Chondrocyte (in vitro differentiated cells): ENCODE results near the gene MLXIP. TPM values are rescaled to one million over a fixed set of nuclear protein-coding genes. Genes with fewer than 3 reads are reported as not detected.

Experiments
- DNase-seq: peaks from one replicate; pipeline ENCODE4 v3.0.0; 2021; ENCODE audit warnings: mixed read lengths, low spot score
- H3K27ac Mint-ChIP-seq: one replicate; pipeline ENCODE4 v1.8.0; 2021; ENCODE audit warnings: mild to moderate bottlenecking, moderate library complexity, mixed read lengths; ENCODE audit not compliant: unreplicated experiment
- H3K27me3 Mint-ChIP-seq: 2 replicates; pipeline ENCODE4 v1.8.0; 2021; ENCODE audit warnings: low read depth, mixed read lengths
- H3K36me3 Mint-ChIP-seq: 2 replicates; pipeline ENCODE4 v1.8.0; 2021; ENCODE audit warnings: low read depth, mixed read lengths
- H3K4me1 Mint-ChIP-seq: 2 replicates; pipeline ENCODE4 v1.8.0; 2021; ENCODE audit warnings: low read depth, mild to moderate bottlenecking, mixed read lengths
- H3K4me3 Mint-ChIP-seq: one replicate; pipeline ENCODE4 v1.8.0; 2021; ENCODE audit warnings: mild to moderate bottlenecking, moderate library complexity, mixed read lengths; ENCODE audit not compliant: unreplicated experiment
- H3K9me3 Mint-ChIP-seq: 2 replicates; pipeline ENCODE4 v1.8.0; 2021; ENCODE audit warnings: low read depth, mixed read lengths
- CTCF ChIP-seq: fragments of 200-600 bp; sonication (generic); IDR thresholded peaks from 2 replicates; pipeline ENCODE4 v1.5.0; 2021; ENCODE audit warnings: antibody characterized with exemption, mild to moderate bottlenecking, moderate library complexity
- total RNA-seq: library from RNA; stranded (reverse); gene quantifications from 3 replicates; pipeline ENCODE4 v1.2.1, GENCODE V29; 2021

Gene MLXIP
- total RNA-seq, 1 donor from 2014 or later, result 61.7 TPM

DNA sequence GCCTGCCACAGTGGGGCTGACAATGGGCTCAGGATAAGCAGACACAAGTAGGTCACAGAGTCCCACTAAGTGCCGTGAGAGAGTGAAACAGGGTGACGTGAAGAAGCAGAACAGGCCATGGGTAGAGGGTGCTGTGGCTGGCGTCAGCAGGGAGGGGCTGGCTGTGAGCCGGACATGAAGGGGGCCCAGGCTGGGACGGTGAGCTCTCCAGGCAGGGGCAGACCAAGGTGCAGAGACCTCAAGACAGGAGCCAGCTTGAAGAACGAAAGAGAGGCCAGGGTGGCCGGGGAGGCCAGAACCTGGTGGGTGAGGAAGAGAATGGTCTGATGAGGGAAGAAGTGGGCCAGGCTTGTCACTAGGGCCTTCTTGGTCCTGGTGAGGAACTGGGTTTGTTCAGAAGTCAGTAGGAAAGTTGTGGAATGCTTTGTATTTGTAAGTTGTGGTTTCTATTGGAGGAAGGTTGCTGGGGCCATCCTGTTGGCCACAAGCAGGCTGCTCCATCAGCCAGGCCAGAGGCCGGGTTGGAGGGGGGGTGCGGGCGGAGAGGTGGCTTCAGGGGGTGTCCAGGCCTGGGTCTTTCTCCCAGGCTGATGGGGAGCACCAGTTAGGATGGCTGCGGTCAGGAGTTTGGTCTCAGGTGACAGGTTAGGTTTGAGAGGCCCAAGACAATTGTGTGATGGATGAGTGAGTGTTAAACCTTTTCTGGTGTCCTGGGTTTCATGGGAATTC is 21.4 kb upstream of the MLXIP start:
- no peak for TF ChIP-seq CTCF
- Mint-ChIP-seq H3K9me3 (no peaks in the 10 kb centered on the region), H3K27me3 (no peaks in the 10 kb centered on the region), H3K27ac (no peak overlapping the region), H3K36me3 (peaks cover 11% of the 10 kb centered on the region), H3K4me3 (no peak overlapping the region), H3K4me1 (peaks cover 12% of the 10 kb centered on the region)
- no peak for DNase-seq

DNA sequence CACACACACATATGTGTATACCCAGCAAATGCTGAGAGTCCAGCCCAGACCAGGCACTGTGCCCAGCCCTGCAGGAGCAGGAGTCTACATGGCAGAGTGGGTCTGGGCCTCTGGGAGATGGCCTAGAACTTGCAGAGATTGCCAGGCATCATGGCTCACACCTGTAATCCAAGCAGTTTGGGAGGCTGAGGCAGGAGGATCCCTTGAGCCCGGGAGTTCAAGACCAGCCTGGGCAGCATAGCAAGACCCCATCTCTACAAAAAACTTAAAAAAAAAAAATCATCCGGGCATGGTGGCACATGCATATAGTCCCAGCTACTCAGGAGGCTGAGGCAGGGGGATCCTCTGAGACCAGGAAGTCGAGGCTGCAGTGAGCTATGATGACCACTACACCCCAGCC is 20.8 kb upstream of the MLXIP start:
- peaks cover 11% of the 10 kb centered on the region for H3K36me3 Mint-ChIP-seq
- no peaks in the 10 kb centered on the region for H3K9me3 Mint-ChIP-seq

DNA sequence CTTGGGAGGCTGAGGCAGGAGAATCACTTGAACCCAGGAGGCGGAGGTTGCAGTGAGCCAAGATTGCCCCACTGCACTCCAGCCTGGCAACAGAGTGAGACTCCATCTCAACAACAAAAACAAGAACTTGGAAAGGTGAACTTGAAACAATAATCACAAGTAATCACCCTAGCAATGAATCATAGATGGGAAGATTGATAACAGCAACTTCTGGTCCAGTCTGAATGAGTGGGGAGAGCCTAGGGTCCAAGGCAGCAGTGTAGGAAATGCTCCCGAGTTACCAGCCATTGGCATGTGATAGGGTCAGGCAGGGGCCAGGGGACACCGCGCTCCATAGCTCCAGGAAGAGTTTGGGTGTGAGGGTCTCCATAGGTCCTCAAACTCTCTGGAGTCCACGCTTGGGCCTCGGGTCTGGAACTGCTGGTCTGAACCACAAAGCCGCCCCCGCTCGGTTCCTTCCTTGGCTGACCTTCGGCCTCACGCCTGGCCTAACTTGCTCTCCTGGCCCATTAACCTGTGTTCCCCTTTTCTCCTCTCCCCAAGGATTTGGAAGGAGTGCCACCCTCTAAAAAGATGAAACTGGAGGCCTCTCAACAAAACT is 19.9 kb upstream of the MLXIP start:
- no peak overlapping the region for H3K27ac Mint-ChIP-seq

More for the DNA sequence above, 20.8 kb upstream of the MLXIP start:
- TF ChIP-seq CTCF, result no peak
- no peak overlapping the region for H3K27ac Mint-ChIP-seq
- H3K4me1 Mint-ChIP-seq, result peaks cover 15% of the 10 kb centered on the region
- no peaks in the 10 kb centered on the region for H3K27me3 Mint-ChIP-seq
- no peak for DNase-seq
- H3K4me3 Mint-ChIP-seq, result no peak overlapping the region

DNA sequence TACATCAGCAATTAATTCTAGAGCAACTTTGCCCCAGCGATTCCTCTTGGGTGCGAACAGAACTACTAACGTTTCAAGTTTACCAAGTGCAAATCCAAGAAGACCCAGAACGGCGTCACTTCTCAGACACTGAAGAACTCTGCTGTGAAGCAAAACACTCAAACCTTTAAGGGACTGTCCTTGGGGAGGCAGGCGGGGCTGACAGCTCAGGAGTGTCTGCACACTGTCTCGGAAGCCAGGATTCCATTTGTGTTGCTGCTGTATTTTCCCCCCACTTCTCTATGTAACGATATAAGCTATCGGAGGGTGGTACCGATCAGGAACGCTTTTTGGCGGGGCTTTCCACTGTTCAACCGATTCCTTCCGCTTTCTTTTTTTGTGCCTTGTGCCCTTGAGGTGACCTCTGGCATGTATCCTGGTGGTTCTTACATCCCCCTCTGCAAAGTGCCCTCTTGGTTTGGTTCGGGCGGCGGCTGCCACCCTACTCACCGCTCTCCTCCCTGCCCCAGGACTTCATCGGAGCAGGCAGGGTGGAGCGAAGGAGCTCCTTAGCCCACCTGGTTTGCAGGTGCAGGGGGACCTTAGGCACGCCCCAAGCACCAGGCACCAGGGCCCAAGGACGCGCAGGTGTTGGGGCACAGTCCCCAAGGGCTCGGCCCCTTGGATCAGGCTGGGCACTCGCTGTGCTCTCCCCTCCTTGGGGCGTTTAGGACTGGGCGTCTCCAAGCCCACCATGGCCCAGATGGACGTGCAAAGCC is 19.2 kb upstream of the MLXIP start:
- H3K27me3 Mint-ChIP-seq, result no peaks in the 10 kb centered on the region
- no peaks in the 10 kb centered on the region for H3K9me3 Mint-ChIP-seq
- no peak for DNase-seq
- H3K4me1 Mint-ChIP-seq, result peaks cover 28% of the 10 kb centered on the region
- no peak overlapping the region for H3K27ac Mint-ChIP-seq
- TF ChIP-seq CTCF, result no peak
- no peak overlapping the region for H3K4me3 Mint-ChIP-seq
- peaks cover 11% of the 10 kb centered on the region for H3K36me3 Mint-ChIP-seq

More for the DNA sequence above, 19.9 kb upstream of the MLXIP start:
- no peaks in the 10 kb centered on the region for H3K27me3 Mint-ChIP-seq
- TF ChIP-seq CTCF, result no peak
- no peak overlapping the region for H3K4me3 Mint-ChIP-seq
- H3K4me1 Mint-ChIP-seq, result peaks cover 24% of the 10 kb centered on the region
- no peak for DNase-seq
- peaks cover 11% of the 10 kb centered on the region for H3K36me3 Mint-ChIP-seq
- H3K9me3 Mint-ChIP-seq, result no peaks in the 10 kb centered on the region

- DNase-seq, result no peak
- Mint-ChIP-seq H3K4me3 (no peak overlapping the region), H3K4me1 (peaks cover 31% of the 10 kb centered on the region), H3K27ac (no peak overlapping the region), H3K36me3 (peaks cover 13% of the 10 kb centered on the region), H3K27me3 (no peaks in the 10 kb centered on the region), H3K9me3 (no peaks in the 10 kb centered on the region)
- no peak for TF ChIP-seq CTCF
Observed at GRCh38 chr12:122060081-122060501, 18.5 kb upstream of the MLXIP start.
